HEK293T (cell line): ENCODE data around the gene OPRM1.

Experiments
- LEF1 ChIP-seq: fragments of 450-650 bp; IDR thresholded peaks from 2 replicates; pipeline ENCODE4 v1.6.1; 2017; ENCODE audit warnings: mild to moderate bottlenecking, borderline replicate concordance
- SP1 ChIP-seq: fragments of 450-650 bp; IDR thresholded peaks from 2 replicates; pipeline ENCODE4 v1.6.1; 2017
- ZNF384 ChIP-seq: fragments of 450-650 bp; IDR thresholded peaks from 2 replicates; pipeline ENCODE4 v1.6.1; 2016

DNA sequence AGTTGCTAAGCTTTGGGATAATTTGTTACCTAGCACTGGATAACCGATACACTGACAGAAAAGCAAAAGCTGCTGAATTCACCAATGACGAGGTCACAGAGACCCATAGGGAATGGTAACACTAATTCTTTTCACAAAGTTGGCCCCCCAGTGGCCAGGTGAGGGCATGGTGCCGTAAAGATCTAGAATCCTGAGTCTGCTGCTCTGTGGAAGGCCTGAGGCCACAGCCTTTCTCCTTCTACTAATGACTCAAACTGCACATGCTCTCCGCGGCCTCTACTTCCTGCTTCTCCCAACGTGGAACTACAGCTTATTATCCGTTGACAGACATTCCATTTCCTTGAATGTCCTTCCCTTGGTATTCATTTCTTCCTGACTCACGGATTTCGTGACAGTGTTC, 127.1 kb downstream of the OPRM1 start:
- TF ChIP-seq LEF1 (no peak), ZNF384 (no peak), SP1 (no peak)
